Keratinocyte (primary cell): ENCODE data around the gene LAMA1. TPM values are rescaled to one million over a fixed set of nuclear protein-coding genes. Genes with fewer than 3 reads are reported as not detected.

Source experiments
- DNase-seq: peaks from one replicate; pipeline ENCODE4 v3.0.0-alpha.2; 2011; ENCODE audit warnings: low read depth, missing footprints, low spot score
- FAIRE-seq: peaks from 2 replicates; lab custom pipeline; 2011; peaks lifted over from hg19 to GRCh38; lab: Jason Lieb, UNC
- H2AFZ ChIP-seq: 2 replicates; pipeline ENCODE4 v1.6.0; 2012; ENCODE audit warnings: low read length, control low read depth, inconsistent platforms; ENCODE audit not compliant: control insufficient read depth
- H3K27ac ChIP-seq: 2 replicates; pipeline ENCODE4 v1.5.1; 2011; ENCODE audit warnings: low read length; ENCODE audit not compliant: control insufficient read depth, insufficient read depth
- H3K27me3 ChIP-seq: 3 replicates; pipeline ENCODE4 v1.6.0; 2011; ENCODE audit warnings: low read length; ENCODE audit not compliant: control insufficient read depth, insufficient read depth; ENCODE audit errors: extremely low read depth
- H3K36me3 ChIP-seq, 2 experiments: 2 replicates in 1 of 2; 3 replicates in 1 of 2; pipeline ENCODE4 v1.5.1; 2011; ENCODE audit warnings: low read length in 2 of 2, mild to moderate bottlenecking in 1 of 2; ENCODE audit not compliant: control insufficient read depth in 2 of 2, insufficient read depth in 2 of 2; ENCODE audit errors: extremely low read depth in 1 of 2
- H3K4me1 ChIP-seq: 3 replicates; pipeline ENCODE4 v1.5.1; 2011; ENCODE audit warnings: low read length; ENCODE audit not compliant: control insufficient read depth, insufficient read depth; ENCODE audit errors: extremely low read depth
- H3K4me2 ChIP-seq: 3 replicates; pipeline ENCODE4 v1.6.0; 2011; ENCODE audit warnings: low read depth, low read length; ENCODE audit not compliant: control insufficient read depth, insufficient read depth; ENCODE audit errors: extremely low read depth
- H3K4me3 ChIP-seq, 3 experiments: fragments of 200-600 bp in 1 of 3; sonication (generic) in 1 of 3; 2 replicates in 2 of 3; 3 replicates in 1 of 3; pipeline ENCODE4 v1.5.1; 2011 to 2016; ENCODE audit warnings: low read length in 3 of 3, mild to moderate bottlenecking in 3 of 3, control low read depth in 2 of 3, inconsistent platforms in 1 of 3, low read depth in 1 of 3, mixed read lengths in 1 of 3, mixed run types in 1 of 3, moderate library complexity in 1 of 3; ENCODE audit not compliant: control insufficient read depth in 2 of 3, insufficient read depth in 2 of 3; ENCODE audit errors: extremely low read depth in 1 of 3
- H3K79me2 ChIP-seq: 2 replicates; pipeline ENCODE4 v1.6.0; 2012; ENCODE audit warnings: low read length; ENCODE audit not compliant: control insufficient read depth, insufficient read depth
- H3K9ac ChIP-seq: 3 replicates; pipeline ENCODE4 v1.6.0; 2011; ENCODE audit warnings: low read length; ENCODE audit not compliant: control insufficient read depth, insufficient read depth; ENCODE audit errors: extremely low read depth
- H3K9me1 ChIP-seq: 3 replicates; pipeline ENCODE4 v1.6.0; 2011; ENCODE audit warnings: low read length; ENCODE audit not compliant: control insufficient read depth, insufficient read depth; ENCODE audit errors: extremely low read depth
- H3K9me3 ChIP-seq: 2 replicates; pipeline ENCODE4 v1.5.1; 2012; ENCODE audit warnings: low read depth, low read length; ENCODE audit not compliant: control insufficient read depth
- H4K20me1 ChIP-seq: 3 replicates; pipeline ENCODE4 v1.6.0; 2011; ENCODE audit warnings: low read length; ENCODE audit not compliant: control insufficient read depth, insufficient read depth; ENCODE audit errors: extremely low read depth
- EZH2 ChIP-seq: IDR thresholded peaks from one replicate; pipeline ENCODE4 v1.6.1; 2012; ENCODE audit warnings: inconsistent platforms, mild to moderate bottlenecking, low read length, moderate library complexity
- dilution Hi-C: fragments of 300-500 bp; cut with MboI; formaldehyde crosslinking; loops from one replicate; pipeline ENCODE4 v1.7.0; 2020; ENCODE audit warnings: low sequenced_read_pairs; ENCODE audit not compliant: extremely low pct_ligation_motif_present
- polyA plus RNA-seq, 5 experiments: library from polyadenylated mRNA; depleted of rRNA in 3 of 5; stranded (reverse) in 3 of 5; stranded (forward) in 1 of 5; unstranded in 1 of 5; fragments of >200 nt; gene quantifications; 1 replicate in 1 of 5; 2 replicates in 3 of 5; 3 replicates in 1 of 5; pipeline versions ENCODE4 v1.2.1 to v1.2.3, GENCODE V29; 2011 to 2012; ENCODE audit warnings: missing spikeins in 2 of 5, low read depth in 1 of 5, low replicate concordance in 1 of 5
- TF ChIP-seq, protein P1 (sequence below), 3 experiments: IDR thresholded peaks in 1 of 3; conservative IDR thresholded peaks in 1 of 3; optimal IDR thresholded peaks in 1 of 3; 2 replicates in 2 of 3; 3 replicates in 1 of 3; pipeline versions ENCODE3 to v1.5.1; 2011; ENCODE audit warnings: low read length in 3 of 3, mild to moderate bottlenecking in 3 of 3, moderate library complexity in 2 of 3, control low read depth in 1 of 3, inconsistent platforms in 1 of 3; ENCODE audit not compliant: insufficient read depth in 2 of 3; ENCODE audit errors: extremely low read depth in 1 of 3

The LAMA1 gene
- polyA plus RNA-seq, 1 donor (not counting 4 experiments of a cell fraction or from before 2014, with no cell fraction given) = 2.1 TPM

GRCh38 chr18:7105268-7105667, 12.3 kb downstream of the LAMA1 start:
- H3K4me2 ChIP-seq = no peak overlapping the region
- TF ChIP-seq EZH2 = no peak
- TF ChIP-seq, protein P1, sequence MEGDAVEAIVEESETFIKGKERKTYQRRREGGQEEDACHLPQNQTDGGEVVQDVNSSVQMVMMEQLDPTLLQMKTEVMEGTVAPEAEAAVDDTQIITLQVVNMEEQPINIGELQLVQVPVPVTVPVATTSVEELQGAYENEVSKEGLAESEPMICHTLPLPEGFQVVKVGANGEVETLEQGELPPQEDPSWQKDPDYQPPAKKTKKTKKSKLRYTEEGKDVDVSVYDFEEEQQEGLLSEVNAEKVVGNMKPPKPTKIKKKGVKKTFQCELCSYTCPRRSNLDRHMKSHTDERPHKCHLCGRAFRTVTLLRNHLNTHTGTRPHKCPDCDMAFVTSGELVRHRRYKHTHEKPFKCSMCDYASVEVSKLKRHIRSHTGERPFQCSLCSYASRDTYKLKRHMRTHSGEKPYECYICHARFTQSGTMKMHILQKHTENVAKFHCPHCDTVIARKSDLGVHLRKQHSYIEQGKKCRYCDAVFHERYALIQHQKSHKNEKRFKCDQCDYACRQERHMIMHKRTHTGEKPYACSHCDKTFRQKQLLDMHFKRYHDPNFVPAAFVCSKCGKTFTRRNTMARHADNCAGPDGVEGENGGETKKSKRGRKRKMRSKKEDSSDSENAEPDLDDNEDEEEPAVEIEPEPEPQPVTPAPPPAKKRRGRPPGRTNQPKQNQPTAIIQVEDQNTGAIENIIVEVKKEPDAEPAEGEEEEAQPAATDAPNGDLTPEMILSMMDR (optimal IDR thresholded peaks at IDR 0.05 in 1 of 3, IDR thresholded peaks at IDR 0.05 in 1 of 3, conservative IDR thresholded peaks at IDR 0.05 in 1 of 3; ENCODE audit: extremely low read depth in 1 of 3, insufficient read depth in 2 of 3, low read length in 3 of 3) = no peak
- no peaks in the 10 kb centered on the region for H3K27me3 ChIP-seq
- no peak overlapping the region for H3K27ac ChIP-seq
- DNase-seq (no peak), FAIRE-seq (no peak)
- H4K20me1 ChIP-seq = no peaks in the 10 kb centered on the region
- H3K9me3 ChIP-seq = no peaks in the 10 kb centered on the region
- no peak overlapping the region for H3K4me3 ChIP-seq
- H3K9me1 ChIP-seq = no peaks in the 10 kb centered on the region
- H3K9ac ChIP-seq = no peak overlapping the region
- H3K79me2 ChIP-seq = no peaks in the 10 kb centered on the region
- no peaks in the 10 kb centered on the region for H3K36me3 ChIP-seq
- no peaks in the 10 kb centered on the region for H3K4me1 ChIP-seq
- H2AFZ ChIP-seq = no peak overlapping the region
- dilution Hi-C loops = no loop called here

GRCh38 chr18:7104649-7105048, 12.9 kb downstream of the LAMA1 start:
- Histone ChIP-seq H3K9me1 (no peaks in the 10 kb centered on the region), H3K9ac (no peak overlapping the region), H3K4me1 (no peaks in the 10 kb centered on the region), H4K20me1 (no peaks in the 10 kb centered on the region), H3K79me2 (no peaks in the 10 kb centered on the region), H3K4me3 (no peak overlapping the region), H2AFZ (no peak overlapping the region), H3K27ac (no peak overlapping the region), H3K4me2 (no peak overlapping the region), H3K36me3 (no peaks in the 10 kb centered on the region), H3K9me3 (no peaks in the 10 kb centered on the region), H3K27me3 (no peaks in the 10 kb centered on the region)
- TF ChIP-seq, protein P1 (optimal IDR thresholded peaks at IDR 0.05 in 1 of 3, IDR thresholded peaks at IDR 0.05 in 1 of 3, conservative IDR thresholded peaks at IDR 0.05 in 1 of 3; ENCODE audit: extremely low read depth in 1 of 3, insufficient read depth in 2 of 3, low read length in 3 of 3) = no peak
- no peak for TF ChIP-seq EZH2
- DNase-seq = no peak
- dilution Hi-C loops = no loop called here
- FAIRE-seq = no peak
